ENCODE data around the gene CTNNA3. TPM values are rescaled to one million over a fixed set of nuclear protein-coding genes. Genes with fewer than 3 reads are reported as not detected.
A peak's percentile ranks its signal among the peaks of the same experiment; 100 is the strongest.

The CTNNA3 gene
- total RNA-seq, 1 experiment from 2014 or later, result not detected

DNA sequence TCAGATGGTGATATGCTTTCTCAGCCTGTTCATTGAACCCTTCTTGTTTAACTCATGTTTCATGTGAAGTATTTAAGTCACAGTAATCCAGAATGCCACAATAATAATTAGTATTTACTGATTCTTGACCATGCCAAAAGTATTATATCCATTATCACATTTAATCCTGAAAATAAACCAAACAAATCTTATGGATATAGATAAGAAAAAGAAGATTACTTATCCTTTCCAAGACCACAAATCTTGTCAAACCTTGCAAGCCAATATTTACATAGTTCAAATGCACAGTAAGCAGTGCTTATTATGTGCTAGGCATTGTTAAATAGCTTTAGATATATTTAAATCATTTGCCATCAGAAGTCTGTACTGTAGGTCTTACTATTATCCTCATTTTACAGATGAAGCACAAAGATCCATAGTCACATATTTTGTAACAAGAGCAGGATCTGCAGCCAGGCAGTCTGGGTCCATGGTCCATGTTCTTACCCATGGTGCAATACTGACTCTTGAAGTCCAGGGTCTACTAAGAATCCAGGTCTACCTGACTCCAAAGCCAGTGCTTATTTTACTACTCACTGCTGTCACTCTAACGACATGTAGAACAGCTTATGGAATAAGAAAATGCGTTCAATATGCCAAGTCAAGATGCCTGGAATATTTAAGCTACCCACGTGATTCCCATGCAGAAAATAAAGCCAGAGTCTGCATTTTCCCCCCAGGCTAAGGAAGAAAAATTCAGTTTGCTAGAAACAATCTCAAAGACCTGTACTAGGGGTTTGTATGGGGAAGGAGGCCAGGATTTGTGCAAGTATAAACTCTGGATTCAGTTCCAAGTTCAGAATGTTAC, 1755.0 kb downstream of the CTNNA3 start:
- DNase-seq (ENCODE audit: low spot score), result no peak

- no peak for DNase-seq (ENCODE audit: low spot score)
These were observed 1755.9 kb downstream of the CTNNA3 start for GRCh38 chr10:65940105-65940504.

GRCh38 chr10:65931291-65932070, 1764.5 kb downstream of the CTNNA3 start:
- no peak for DNase-seq (ENCODE audit: low spot score)

DNA sequence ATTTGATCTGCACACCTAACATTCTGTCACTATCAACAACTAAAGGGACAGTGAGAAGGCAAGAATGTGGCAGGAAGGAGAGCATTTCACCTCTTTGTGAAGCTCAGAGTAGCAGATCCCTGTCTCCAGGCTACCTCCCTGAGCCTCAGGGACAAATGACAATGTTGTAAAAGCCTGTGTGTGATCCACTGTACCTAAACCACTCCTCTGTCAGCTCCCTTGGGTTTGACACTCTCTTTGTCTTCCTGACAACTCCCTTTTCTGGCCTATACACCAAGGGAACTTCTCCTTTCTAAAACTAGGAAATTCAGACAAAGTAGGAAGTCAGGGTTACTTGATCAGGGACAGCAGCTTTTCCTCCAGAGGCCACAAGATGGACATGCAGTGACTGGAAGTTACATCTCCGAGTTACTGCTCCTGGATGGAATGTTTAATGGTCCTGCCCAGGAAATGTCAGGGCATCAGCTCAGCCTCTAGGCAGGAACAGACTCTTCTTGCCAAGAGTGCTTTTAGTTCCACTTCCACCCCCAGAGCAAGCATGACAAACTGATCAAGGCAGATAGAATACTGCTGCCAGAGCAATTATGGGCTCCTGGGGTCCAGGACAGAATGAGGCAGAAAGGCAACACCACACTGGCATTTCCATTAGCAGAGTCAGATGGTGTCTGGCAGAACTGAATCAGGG, 1784.7 kb downstream of the CTNNA3 start:
- no peak for DNase-seq (ENCODE audit: low spot score)

- DNase-seq (ENCODE audit: low spot score), result no peak
These were observed 1785.8 kb downstream of the CTNNA3 start for GRCh38 chr10:65910209-65910608.

DNA sequence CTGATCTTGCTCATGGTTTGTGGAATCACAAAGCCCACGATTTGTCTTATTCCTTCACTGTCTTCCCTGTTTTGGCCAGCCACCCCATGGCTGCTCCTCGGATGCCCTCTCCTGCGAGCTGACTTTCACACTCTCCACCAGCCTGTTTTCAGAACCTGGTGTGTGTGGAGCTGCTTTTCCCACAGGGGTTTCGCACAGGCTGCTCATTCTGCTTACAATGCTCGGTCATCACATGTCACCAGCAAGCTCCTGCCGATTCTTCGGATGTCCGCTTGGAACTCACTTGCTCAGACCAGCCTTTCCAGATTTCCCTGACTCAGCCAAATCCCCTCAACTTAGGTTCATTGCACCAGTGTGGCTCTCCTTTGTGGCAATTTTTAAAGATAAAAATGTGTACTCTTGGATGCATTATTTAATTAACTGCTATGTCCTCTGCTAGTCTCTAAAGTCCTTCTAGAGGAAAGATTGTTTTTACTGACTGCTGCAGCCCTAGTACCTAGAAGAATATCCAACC, 1788.7 kb downstream of the CTNNA3 start:
- no peak for DNase-seq (ENCODE audit: low spot score)

GRCh38 chr10:65903620-65904019, 1792.4 kb downstream of the CTNNA3 start:
- no peak for DNase-seq (ENCODE audit: low spot score)

DNA sequence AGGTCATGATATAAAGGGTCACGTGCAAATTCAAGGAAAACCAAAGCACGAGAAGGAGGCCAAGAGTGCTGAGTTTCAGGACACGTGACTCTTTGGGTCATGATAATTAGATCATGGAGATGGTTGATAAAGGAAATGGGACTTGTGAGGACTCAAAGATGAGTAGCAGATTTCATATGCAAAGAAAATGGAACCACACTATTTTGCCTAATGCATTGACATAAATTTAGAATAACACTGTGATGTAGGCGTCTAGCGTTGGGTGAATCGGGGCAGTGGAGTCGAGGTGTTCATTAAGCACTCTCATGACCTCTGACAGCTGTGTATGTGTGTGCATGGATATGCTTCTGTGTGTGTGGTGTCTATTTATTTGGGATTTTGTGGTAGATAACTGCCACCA, 1795.7 kb downstream of the CTNNA3 start:
- DNase-seq (ENCODE audit: low spot score), result no peak

GRCh38 chr10:65898055-65898454, 1797.9 kb downstream of the CTNNA3 start:
- no peak for DNase-seq (ENCODE audit: low spot score)

DNA sequence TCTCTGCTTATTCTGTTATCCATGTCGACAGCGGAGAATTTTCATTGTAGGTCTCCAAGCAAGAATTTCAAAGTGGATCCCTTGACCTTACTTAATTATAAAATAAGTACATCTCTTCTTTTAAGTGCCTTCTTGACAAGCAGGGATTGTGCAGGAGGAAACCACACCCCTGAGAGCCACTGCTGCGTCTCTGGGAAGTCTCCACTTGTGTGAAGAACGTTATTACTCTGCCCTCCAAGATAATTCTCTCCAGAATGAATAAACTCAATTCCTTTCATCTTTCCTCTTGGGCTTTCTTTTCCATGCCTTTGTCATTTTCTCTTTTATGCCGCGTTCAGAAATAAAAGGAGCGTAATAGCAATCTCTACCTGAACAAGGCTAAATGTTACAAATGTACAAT, 1801.0 kb downstream of the CTNNA3 start:
- DNase-seq (ENCODE audit: low spot score), result no peak

DNA sequence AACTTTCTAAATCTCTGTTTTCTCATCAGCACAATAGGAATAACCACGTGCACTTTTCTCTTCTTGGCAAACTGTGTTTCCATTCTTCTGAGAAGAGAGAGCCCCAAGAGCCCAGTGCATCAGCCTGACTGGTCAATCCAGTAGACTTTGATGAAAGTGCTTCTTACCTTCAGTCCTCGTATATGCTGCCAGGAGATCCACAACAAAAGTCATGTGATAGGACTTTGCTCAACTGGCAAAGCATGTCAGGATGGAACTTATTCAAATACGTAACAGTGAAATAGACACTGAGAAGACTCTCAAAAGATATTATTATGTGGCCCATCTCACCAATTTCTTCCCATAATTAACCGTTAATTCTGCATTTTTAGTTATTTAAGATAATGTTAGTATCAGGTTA, 1801.6 kb downstream of the CTNNA3 start:
- DNase-seq (ENCODE audit: low spot score), result no peak

DNA sequence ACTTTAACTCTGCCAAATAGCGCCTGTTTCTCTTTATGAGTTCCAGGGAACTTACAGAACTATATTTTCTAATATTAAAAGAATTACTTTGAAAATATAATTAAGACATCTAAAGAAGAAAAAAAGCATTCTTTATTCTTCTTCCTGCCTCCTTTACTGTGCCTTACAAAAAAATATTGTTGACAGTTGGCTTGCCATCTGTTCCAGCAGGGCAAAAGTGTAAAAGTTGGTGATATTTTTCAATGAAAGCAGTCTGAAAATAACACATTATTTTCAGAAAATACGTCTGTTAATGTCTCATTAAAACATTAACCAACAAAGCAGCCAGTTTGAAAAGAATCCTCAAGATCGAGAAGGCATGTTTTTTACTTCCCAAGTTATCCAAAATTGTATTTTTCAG, 1802.3 kb downstream of the CTNNA3 start:
- DNase-seq (ENCODE audit: low spot score), result no peak

- DNase-seq (ENCODE audit: low spot score), result no peak
These were observed 1803.7 kb downstream of the CTNNA3 start for GRCh38 chr10:65892284-65892683.

- peak; percentile 27 for DNase-seq (ENCODE audit: low spot score)
These were observed 1804.7 kb downstream of the CTNNA3 start for GRCh38 chr10:65891073-65891981.

- no peak for DNase-seq (ENCODE audit: low spot score)
These were observed 1831.5 kb downstream of the CTNNA3 start for GRCh38 chr10:65864529-65864928.

DNA sequence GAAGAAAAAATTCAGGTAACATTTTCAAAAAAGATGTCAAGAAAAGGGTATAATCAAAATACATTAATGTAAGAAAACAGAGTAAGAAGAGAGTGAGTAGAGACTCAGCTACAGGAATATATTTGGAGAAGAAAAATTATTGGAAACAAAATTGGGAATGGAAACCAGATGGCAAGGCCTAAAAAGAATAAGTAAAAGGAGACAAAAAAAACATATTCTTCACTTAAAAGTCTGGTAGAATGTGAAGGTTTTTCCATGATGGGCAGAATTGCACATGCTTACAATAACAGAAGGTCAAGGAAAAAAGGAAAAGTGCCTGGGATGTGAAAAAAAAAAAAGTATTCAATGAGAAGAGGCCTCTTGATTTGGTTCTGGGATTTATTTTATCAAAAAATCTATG, 1832.0 kb downstream of the CTNNA3 start:
- DNase-seq (ENCODE audit: low spot score), result no peak

Other genes starting within 250 kb of the CTNNA3 start
- gene DNAJC12, start 142.0 kb upstream of the CTNNA3 start, total RNA-seq (2014; rRNA removed; shearing (Covaris generic)), result 18.2 and 20.0 TPM in 2 replicates
- 10.8 and 14.0 TPM in 2 replicates for gene SIRT1, start 188.5 kb upstream of the CTNNA3 start, total RNA-seq (2014; rRNA removed; shearing (Covaris generic))